Small intestine (tissue), 7 donors: ENCODE data around the gene CACNA2D3. TPM values are rescaled to one million over a fixed set of nuclear protein-coding genes. Genes with fewer than 3 reads are reported as not detected.

Experiments
- DNase-seq, 2 donors: peaks; one replicate each; pipeline versions ENCODE4 v3.0.0 to v3.0.0-alpha.2; 2013
- FAIRE-seq: peaks from 2 replicates; lab custom pipeline; 2012; peaks lifted over from hg19 to GRCh38; lab: Jason Lieb, UNC
- H3K27ac ChIP-seq, 3 donors: one replicate each; pipeline ENCODE4 v1.5.1; 2013; ENCODE audit warnings: low read length in 2 of 3, mild to moderate bottlenecking in 2 of 3, control low read depth in 1 of 3, inconsistent platforms in 1 of 3, low read depth in 1 of 3, moderate library complexity in 1 of 3
- H3K27me3 ChIP-seq, 3 donors: one replicate each; pipeline ENCODE4 v1.6.1; 2013; ENCODE audit warnings: low read length in 3 of 3, inconsistent platforms in 1 of 3; ENCODE audit not compliant: control insufficient read depth in 3 of 3, insufficient read depth in 3 of 3
- H3K36me3 ChIP-seq, 3 donors: one replicate each; pipeline ENCODE4 v1.6.1; 2013; ENCODE audit warnings: low read length in 3 of 3, inconsistent platforms in 1 of 3, low read depth in 1 of 3, mild to moderate bottlenecking in 1 of 3, moderate library complexity in 1 of 3; ENCODE audit not compliant: control insufficient read depth in 3 of 3, insufficient read depth in 2 of 3
- H3K4me1 ChIP-seq, 3 donors: one replicate each; pipeline ENCODE4 v1.6.1; 2013; ENCODE audit warnings: low read length in 2 of 3, inconsistent platforms in 1 of 3, low read depth in 1 of 3, mild to moderate bottlenecking in 1 of 3, moderate library complexity in 1 of 3; ENCODE audit not compliant: control insufficient read depth in 3 of 3, insufficient read depth in 2 of 3
- H3K4me3 ChIP-seq, 3 donors: one replicate each; pipeline ENCODE4 v1.5.1; 2013; ENCODE audit warnings: low read length in 3 of 3, control low read depth in 1 of 3, inconsistent platforms in 1 of 3, low read depth in 1 of 3, mild to moderate bottlenecking in 1 of 3, moderate library complexity in 1 of 3
- H3K9me3 ChIP-seq, 2 donors: one replicate each; pipeline ENCODE4 v1.6.1; 2013; ENCODE audit warnings: low read depth in 1 of 2, low read length in 1 of 2; ENCODE audit not compliant: control insufficient read depth in 2 of 2, insufficient read depth in 1 of 2
- WGBS, 3 donors: extraction: QIAGEN DNeasy Blood & Tissue Kit; methylation state at CpG; one replicate each; pipeline ENCODE4 v1.1.7; 2013; 5-methylcytosine and 5-hydroxymethylcytosine counted together
- polyA plus RNA-seq, 4 donors: library from polyadenylated mRNA; stranded (reverse) in 3 of 4; unstranded in 1 of 4; fragments of 200-250 nt in 3 of 4; fragments of 120-200 nt in 1 of 4; gene quantifications; one replicate each; pipeline versions ENCODE4 v1.2.1 to v1.2.3, GENCODE V29; 2013
- donor health status: healthy with polysubstance abuse.
- donor health status: control.
- donor health status: control.
- donor health status: Bipolar disorder and iron deficiency.
- donor health status: healthy.

CACNA2D3 gene
- polyA plus RNA-seq, 4 donors = 0.27 to 0.61 TPM; not detected in 2

GRCh38 chr3:54918516-54918915 is 796.2 kb downstream of the CACNA2D3 start:
- Histone ChIP-seq H3K9me3 (no peaks in the 10 kb centered on the region), H3K4me1 (no peaks in the 10 kb centered on the region), H3K4me3 (no peak overlapping the region), H3K36me3 (no peaks in the 10 kb centered on the region), H3K27ac (no peak overlapping the region), H3K27me3 (no peaks in the 10 kb centered on the region)
- DNase-seq (no peak), FAIRE-seq (no peak)
- 92 to 94% (median 93%) methylated on average over 12 of the region's 12 CpGs for WGBS, 3 donors

DNA sequence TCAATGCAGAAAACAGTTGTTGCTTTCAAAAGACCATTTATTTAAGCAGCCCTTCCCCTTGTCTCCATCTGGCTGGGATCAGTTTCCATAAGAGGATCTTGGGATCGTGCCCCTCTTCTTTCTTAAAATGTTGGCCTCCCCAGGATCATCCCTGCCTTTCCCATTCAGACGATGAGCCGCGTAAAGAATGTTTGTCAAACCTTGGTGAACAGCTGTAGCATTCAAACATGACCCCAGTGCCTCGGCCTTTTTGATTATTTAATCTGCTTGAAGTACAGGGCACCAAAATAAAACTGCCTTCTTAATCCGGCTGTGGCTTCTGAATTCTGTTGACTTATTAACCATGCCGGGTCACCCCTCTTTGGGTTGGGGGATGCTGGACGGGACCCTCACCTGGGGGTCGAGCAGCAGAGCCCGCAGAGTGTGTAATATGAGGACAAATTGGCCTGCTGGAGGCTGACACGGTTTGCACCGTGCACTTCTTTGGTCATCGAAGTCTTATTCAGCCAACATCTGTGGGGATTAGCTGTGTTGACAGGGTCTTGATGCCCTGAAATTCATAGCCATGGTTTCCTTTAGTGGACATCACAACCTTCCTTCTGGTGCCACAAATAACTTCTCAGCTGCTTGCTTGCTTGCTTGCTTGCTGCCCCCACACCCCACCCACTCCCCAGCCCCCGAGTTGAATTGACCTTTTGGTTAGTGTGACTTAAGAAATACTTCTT is 805.9 kb downstream of the CACNA2D3 start, which contains the start of gene LRTM1:
TSS of gene LRTM1 (minus strand) at position 14 of the 725 bp plus-strand sequence. CDS start 148 bp downstream, outside the sequence.
- Histone ChIP-seq H3K27ac (no peak within 1 kb of the TSS), H3K4me1 (no peaks in the 10 kb centered on the region), H3K36me3 (no peaks in the 10 kb centered on the region), H3K27me3 (no peaks in the 10 kb centered on the region), H3K9me3 (no peaks in the 10 kb centered on the region), H3K4me3 (no peak within 1 kb of the TSS)
- DNase-seq (no peak), FAIRE-seq (no peak)
- 64 to 68% (median 64%) methylated on average over 14 of the region's 14 CpGs for WGBS, 3 donors

DNA sequence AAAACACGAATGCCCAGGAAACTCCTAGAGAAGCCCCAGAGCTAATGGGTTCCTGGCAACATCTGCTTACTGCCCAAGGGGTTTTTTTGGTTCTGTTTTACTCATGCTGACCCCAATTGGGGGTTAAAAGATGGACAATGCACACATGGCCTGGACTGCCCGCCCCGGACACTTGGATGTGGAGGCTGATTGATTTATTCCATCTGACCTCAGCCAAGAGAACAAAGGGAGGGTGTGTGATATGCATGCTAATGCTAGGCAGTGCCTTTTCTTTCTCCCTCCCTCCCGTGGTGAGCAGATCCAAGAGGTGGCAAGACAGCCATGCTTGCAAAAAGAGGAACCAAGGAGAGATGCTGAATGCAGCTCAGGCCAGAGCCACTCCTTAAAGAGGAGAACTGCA is 808.8 kb downstream of the CACNA2D3 start:
- Histone ChIP-seq H3K4me3 (no peak overlapping the region), H3K9me3 (no peaks in the 10 kb centered on the region), H3K27ac (no peak overlapping the region), H3K4me1 (no peaks in the 10 kb centered on the region), H3K36me3 (no peaks in the 10 kb centered on the region), H3K27me3 (no peaks in the 10 kb centered on the region)
- DNase-seq (no peak), FAIRE-seq (no peak)
- 27 to 54% (median 30%) methylated on average over 4 of the region's 4 CpGs for WGBS, 3 donors

DNA sequence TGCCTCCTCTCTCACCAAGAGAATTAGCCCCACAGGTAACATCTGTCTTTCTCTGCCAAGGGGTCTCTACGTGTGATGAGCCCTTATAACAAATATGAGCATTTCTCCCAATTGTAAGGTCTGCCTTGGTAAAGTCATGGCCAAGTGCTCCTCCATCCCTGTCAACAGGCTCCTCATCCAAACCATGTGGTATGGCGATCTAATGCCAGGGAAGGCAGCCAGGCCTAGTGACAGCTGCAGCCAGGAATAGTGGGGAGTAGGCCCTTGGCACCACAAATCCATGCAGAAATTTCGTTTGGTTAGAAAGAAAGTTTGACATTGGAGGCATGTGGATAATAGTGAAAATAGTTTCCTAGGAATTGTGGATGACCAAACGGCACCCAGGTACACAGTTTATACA is 810.3 kb downstream of the CACNA2D3 start:
- FAIRE-seq (no peak), DNase-seq (no peak)
- Histone ChIP-seq H3K4me3 (no peak overlapping the region), H3K9me3 (no peaks in the 10 kb centered on the region), H3K4me1 (no peaks in the 10 kb centered on the region), H3K36me3 (no peaks in the 10 kb centered on the region), H3K27me3 (no peaks in the 10 kb centered on the region), H3K27ac (no peak overlapping the region)
- 61 to 69% (median 65%) methylated on average over 4 of the region's 4 CpGs for WGBS, 3 donors

DNA sequence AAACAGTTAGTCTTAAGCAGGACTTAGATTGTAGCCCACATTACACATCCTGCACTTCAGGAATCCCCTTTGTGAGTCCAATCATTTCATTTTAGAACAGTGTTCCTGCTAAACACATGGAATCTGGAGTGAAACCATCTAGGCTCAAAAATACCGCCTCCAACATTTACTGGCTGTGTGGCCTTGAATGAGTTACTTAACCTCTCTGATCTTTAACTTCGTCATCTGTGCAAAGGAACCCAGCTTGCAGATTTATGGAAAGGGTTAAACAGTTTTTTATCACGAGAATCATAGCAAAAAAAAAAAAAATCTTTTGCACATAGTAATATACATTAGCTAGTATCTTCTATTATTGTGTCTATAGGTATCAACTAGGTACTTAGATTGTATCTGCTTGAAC is 813.5 kb downstream of the CACNA2D3 start:
- no peak for DNase-seq
- 66 to 80% (median 67%) methylated on average over 3 of the region's 3 CpGs for WGBS, 3 donors
- no peak for FAIRE-seq

DNA sequence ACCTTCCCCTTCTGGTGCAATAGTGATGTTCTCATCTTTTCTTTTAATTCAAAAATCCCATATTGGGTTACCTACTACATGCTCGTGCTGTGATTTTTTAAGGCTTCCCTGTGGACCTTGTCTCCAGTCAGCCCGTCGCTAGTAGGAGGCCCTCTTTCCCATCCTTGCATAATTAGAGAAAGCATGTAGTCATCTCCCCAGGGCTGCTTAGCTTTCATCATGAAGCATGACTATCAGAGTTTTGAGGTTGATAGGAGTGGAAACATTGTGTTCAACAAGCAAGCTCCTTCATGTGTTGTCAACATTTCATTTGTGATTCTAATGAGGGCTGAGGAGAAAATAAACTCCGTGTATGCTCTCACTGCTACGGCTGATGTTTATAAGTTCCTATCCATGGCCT is 814.2 kb downstream of the CACNA2D3 start:
- WGBS, 3 donors = 75 to 81% (median 77%) methylated on average over 5 of the region's 5 CpGs
- no peak for FAIRE-seq
- no peaks in the 10 kb centered on the region for H3K36me3 ChIP-seq
- no peak for DNase-seq
- no peaks in the 10 kb centered on the region for H3K4me1 ChIP-seq
- no peak overlapping the region for H3K4me3 ChIP-seq
- H3K27me3 ChIP-seq = peaks cover 0 to 3% (median 0%) of the 10 kb centered on the region in 3 donors
- no peak overlapping the region for H3K27ac ChIP-seq
- no peaks in the 10 kb centered on the region for H3K9me3 ChIP-seq

More for the DNA sequence above, 813.5 kb downstream of the CACNA2D3 start:
- peaks cover 0 to 3% (median 0%) of the 10 kb centered on the region in 3 donors for H3K27me3 ChIP-seq
- H3K4me1 ChIP-seq = no peaks in the 10 kb centered on the region
- H3K27ac ChIP-seq = no peak overlapping the region
- no peak overlapping the region for H3K4me3 ChIP-seq
- H3K36me3 ChIP-seq = no peaks in the 10 kb centered on the region
- no peaks in the 10 kb centered on the region for H3K9me3 ChIP-seq

GRCh38 chr3:54939557-54940300 is 817.4 kb downstream of the CACNA2D3 start:
- 45 to 62% (median 50%) methylated on average over 6 of the region's 6 CpGs for WGBS, 3 donors
- no peaks in the 10 kb centered on the region for H3K9me3 ChIP-seq
- H3K36me3 ChIP-seq = no peaks in the 10 kb centered on the region
- DNase-seq (no peak), FAIRE-seq (no peak)
- H3K4me1 ChIP-seq = no peaks in the 10 kb centered on the region
- H3K27ac ChIP-seq = no peak overlapping the region
- H3K27me3 ChIP-seq = peaks cover 0 to 3% (median 0%) of the 10 kb centered on the region in 3 donors
- H3K4me3 ChIP-seq = no peak overlapping the region

DNA sequence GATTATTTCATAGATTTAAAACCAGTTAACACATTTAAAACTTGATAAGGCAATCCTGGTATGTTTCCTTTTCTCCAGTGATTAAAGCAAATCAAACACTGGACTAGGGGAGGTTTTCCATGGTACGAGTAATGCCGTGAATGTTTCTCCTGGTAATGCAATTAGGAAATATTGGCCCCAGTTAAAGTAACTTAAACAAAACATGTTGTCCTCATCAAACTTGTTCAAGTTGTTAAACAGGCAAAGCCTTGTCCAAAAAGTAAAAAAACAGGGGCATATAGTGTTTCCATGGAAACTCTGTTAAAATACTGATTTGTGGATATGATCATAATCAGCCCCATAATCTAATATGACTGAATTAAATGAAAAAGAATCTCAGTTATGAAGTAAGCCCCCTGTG is 818.6 kb downstream of the CACNA2D3 start:
- WGBS, 3 donors = 46 to 57% (median 51%) methylated on average over 2 of the region's 2 CpGs
- Histone ChIP-seq H3K36me3 (no peaks in the 10 kb centered on the region), H3K27ac (no peak overlapping the region), H3K4me1 (no peaks in the 10 kb centered on the region), H3K27me3 (peaks cover 0 to 3% (median 0%) of the 10 kb centered on the region in 3 donors), H3K9me3 (no peaks in the 10 kb centered on the region), H3K4me3 (no peak overlapping the region)
- DNase-seq (no peak), FAIRE-seq (no peak)
